Trophoblast cell (in vitro differentiated cells and primary cell): ENCODE data around the gene TMCO6.
A peak's percentile ranks its signal among the peaks of the same experiment; 100 is the strongest.
"Not testable (repeated sequence)": the region's sequence is repeated elsewhere in the genome, so short reads cannot be mapped to it uniquely, and the experiment has no call there.

Experiments
- DNase-seq, 2 donors: peaks; one replicate each; pipeline ENCODE4 v3.0.0-alpha.2; 2016
- H2AFZ ChIP-seq: 2 replicates; pipeline ENCODE4 v1.6.1; 2013; ENCODE audit warnings: low read length, moderate library complexity, mild to moderate bottlenecking; ENCODE audit not compliant: insufficient read depth, poor library complexity
- H2AK5ac ChIP-seq: 2 replicates; pipeline ENCODE4 v1.6.1; 2013; ENCODE audit warnings: mild to moderate bottlenecking, low read length
- H2BK120ac ChIP-seq: 2 replicates; pipeline ENCODE4 v1.6.1; 2013; ENCODE audit warnings: low read length, mild to moderate bottlenecking, moderate library complexity; ENCODE audit not compliant: insufficient read depth, poor library complexity
- H2BK12ac ChIP-seq: 2 replicates; pipeline ENCODE4 v1.6.1; 2013; ENCODE audit warnings: mild to moderate bottlenecking, low read length, moderate library complexity
- H2BK5ac ChIP-seq: 2 replicates; pipeline ENCODE4 v1.6.1; 2013; ENCODE audit warnings: low read length, low read depth, moderate library complexity, mild to moderate bottlenecking; ENCODE audit not compliant: poor library complexity
- H3K14ac ChIP-seq: 2 replicates; pipeline ENCODE4 v1.6.1; 2013; ENCODE audit warnings: mild to moderate bottlenecking, low read length
- H3K18ac ChIP-seq: 2 replicates; pipeline ENCODE4 v1.6.1; 2013; ENCODE audit warnings: mild to moderate bottlenecking, low read length
- H3K23ac ChIP-seq: 2 replicates; pipeline ENCODE4 v1.6.1; 2013; ENCODE audit warnings: low read length
- H3K27ac ChIP-seq: 2 replicates; pipeline ENCODE4 v1.5.1; 2013; ENCODE audit warnings: low read depth, mild to moderate bottlenecking, inconsistent platforms, low read length, moderate library complexity
- H3K27me3 ChIP-seq: 2 replicates; pipeline ENCODE4 v1.6.1; 2013; ENCODE audit warnings: inconsistent platforms, mild to moderate bottlenecking, low read length, moderate library complexity; ENCODE audit not compliant: insufficient read depth
- H3K36me3 ChIP-seq, 2 experiments: 1 replicate in 1 of 2; 2 replicates in 1 of 2; pipeline ENCODE4 v1.6.1; 2013; ENCODE audit warnings: low read length in 2 of 2, mild to moderate bottlenecking in 2 of 2, moderate library complexity in 1 of 2; ENCODE audit not compliant: insufficient read depth in 2 of 2, control insufficient read depth in 1 of 2
- H3K4ac ChIP-seq: 2 replicates; pipeline ENCODE4 v1.6.1; 2013; ENCODE audit warnings: low read depth, mild to moderate bottlenecking, low read length, moderate library complexity
- H3K4me1 ChIP-seq, 2 experiments: 1 replicate in 1 of 2; 2 replicates in 1 of 2; pipeline ENCODE4 v1.6.1; 2013; ENCODE audit warnings: low read length in 2 of 2, mild to moderate bottlenecking in 2 of 2, moderate library complexity in 1 of 2; ENCODE audit not compliant: insufficient read depth in 2 of 2, control insufficient read depth in 1 of 2
- H3K4me2 ChIP-seq: 2 replicates; pipeline ENCODE4 v1.6.1; 2013; ENCODE audit warnings: inconsistent platforms, mild to moderate bottlenecking, low read length, moderate library complexity
- H3K4me3 ChIP-seq: 2 replicates; pipeline ENCODE4 v1.5.1; 2013; ENCODE audit warnings: mild to moderate bottlenecking, low read depth, low read length, inconsistent platforms
- H3K79me1 ChIP-seq: one replicate; pipeline ENCODE4 v1.6.1; 2013; ENCODE audit warnings: low read length
- H3K79me2 ChIP-seq: 2 replicates; pipeline ENCODE4 v1.6.1; 2013; ENCODE audit warnings: low read length, mild to moderate bottlenecking; ENCODE audit not compliant: control insufficient read depth, insufficient read depth, poor library complexity
- H3K9ac ChIP-seq: 2 replicates; pipeline ENCODE4 v1.6.1; 2013; ENCODE audit warnings: mild to moderate bottlenecking, low read length
- H3K9me3 ChIP-seq: 2 replicates; pipeline ENCODE4 v1.6.1; 2013; ENCODE audit warnings: low read depth, mild to moderate bottlenecking, control low read depth, inconsistent platforms, low read length; ENCODE audit not compliant: insufficient read depth
- H4K12ac ChIP-seq: 2 replicates; pipeline ENCODE4 v1.6.1; 2013; ENCODE audit warnings: low read depth, mild to moderate bottlenecking, low read length, moderate library complexity
- H4K8ac ChIP-seq: 2 replicates; pipeline ENCODE4 v1.6.1; 2013; ENCODE audit warnings: low read depth, mild to moderate bottlenecking, low read length, moderate library complexity
- H4K91ac ChIP-seq: one replicate; pipeline ENCODE4 v1.6.1; 2013; ENCODE audit warnings: low read depth, mild to moderate bottlenecking, low read length, moderate library complexity
- WGBS: extraction: QIAGEN DNeasy Blood & Tissue Kit; methylation state at CpG from one replicate; pipeline ENCODE4 v1.1.7; 2013; ENCODE audit warnings: missing lambda C conversion rate; ENCODE audit not compliant: insufficient read length, insufficient coverage; ENCODE audit errors: extremely low coverage; 5-methylcytosine and 5-hydroxymethylcytosine counted together

The TMCO6 gene

GRCh38 chr5:140600096-140600495 is 39.2 kb upstream of the TMCO6 start:
- Histone ChIP-seq H2AK5ac (no peak overlapping the region), H3K14ac (no peak overlapping the region), H2BK120ac (no peak overlapping the region), H4K8ac (no peak overlapping the region), H3K4me1 (no peaks in the 10 kb centered on the region), H3K4ac (no peak overlapping the region), H2BK12ac (no peak overlapping the region), H2AFZ (no peak overlapping the region), H3K9ac (no peak overlapping the region), H4K12ac (no peak overlapping the region), H3K79me2 (no peaks in the 10 kb centered on the region), H3K9me3 (no peaks in the 10 kb centered on the region), H3K23ac (no peak overlapping the region), H3K79me1 (no peaks in the 10 kb centered on the region), H3K36me3 (no peaks in the 10 kb centered on the region), H3K27me3 (no peaks in the 10 kb centered on the region), H2BK5ac (no peak overlapping the region), H3K18ac (no peak overlapping the region), H3K4me3 (no peak overlapping the region), H3K4me2 (no peak overlapping the region), H3K27ac (no peak overlapping the region), H4K91ac (no peak overlapping the region)
- DNase-seq: no peak

GRCh38 chr5:140602147-140602546 is 37.1 kb upstream of the TMCO6 start:
- Histone ChIP-seq H2AK5ac (no peak overlapping the region), H2AFZ (no peak overlapping the region), H3K4me1 (no peaks in the 10 kb centered on the region), H3K36me3 (no peaks in the 10 kb centered on the region), H3K79me2 (no peaks in the 10 kb centered on the region), H2BK12ac (no peak overlapping the region), H3K14ac (no peak overlapping the region), H3K9ac (no peak overlapping the region), H3K79me1 (no peaks in the 10 kb centered on the region), H3K27me3 (no peaks in the 10 kb centered on the region), H3K23ac (no peak overlapping the region), H3K18ac (no peak overlapping the region), H3K4ac (no peak overlapping the region), H3K4me2 (no peak overlapping the region), H3K27ac (no peak overlapping the region), H4K8ac (no peak overlapping the region), H4K91ac (no peak overlapping the region), H3K9me3 (no peaks in the 10 kb centered on the region), H2BK120ac (no peak overlapping the region), H3K4me3 (no peak overlapping the region), H4K12ac (no peak overlapping the region), H2BK5ac (no peak overlapping the region)
- DNase-seq: no peak
- no CpG with 5 or more reads among the region's 4 CpGs for WGBS

- not testable (repeated sequence) for H3K36me3 ChIP-seq, H3K9me3 ChIP-seq, H3K27ac ChIP-seq, H2BK12ac ChIP-seq, H3K79me1 ChIP-seq, H4K91ac ChIP-seq, H3K14ac ChIP-seq, H2BK5ac ChIP-seq, H3K4me1 ChIP-seq, H4K12ac ChIP-seq, H4K8ac ChIP-seq, H3K23ac ChIP-seq, H2BK120ac ChIP-seq, H3K18ac ChIP-seq, H3K4me3 ChIP-seq, H2AFZ ChIP-seq, H3K4ac ChIP-seq, H3K4me2 ChIP-seq, H2AK5ac ChIP-seq, H3K79me2 ChIP-seq, H3K9ac ChIP-seq, DNase-seq, H3K27me3 ChIP-seq
- no CpG with 5 or more reads among the region's 4 CpGs for WGBS
Observed at GRCh38 chr5:140603446-140603698, 35.9 kb upstream of the TMCO6 start.

- no peaks in the 10 kb centered on the region for H3K36me3 ChIP-seq
- H3K79me2 ChIP-seq: no peaks in the 10 kb centered on the region
- WGBS: no CpG with 5 or more reads among the region's 2 CpGs
- H3K4ac ChIP-seq: no peak overlapping the region
- H3K18ac ChIP-seq: no peak overlapping the region
- no peak overlapping the region for H3K14ac ChIP-seq
- H2AK5ac ChIP-seq: no peak overlapping the region
- H3K4me3 ChIP-seq: no peak overlapping the region
- no peak overlapping the region for H2BK5ac ChIP-seq
- DNase-seq: no peak
- H2BK12ac ChIP-seq: no peak overlapping the region
- H3K4me2 ChIP-seq: no peak overlapping the region
- H3K27me3 ChIP-seq: no peaks in the 10 kb centered on the region
- H2AFZ ChIP-seq: no peak overlapping the region
- H2BK120ac ChIP-seq: no peak overlapping the region
- H3K27ac ChIP-seq: no peak overlapping the region
- H3K4me1 ChIP-seq: no peaks in the 10 kb centered on the region
- no peaks in the 10 kb centered on the region for H3K9me3 ChIP-seq
- H4K91ac ChIP-seq: no peak overlapping the region
- H4K8ac ChIP-seq: no peak overlapping the region
- H3K79me1 ChIP-seq: no peaks in the 10 kb centered on the region
- no peak overlapping the region for H3K23ac ChIP-seq
- no peak overlapping the region for H4K12ac ChIP-seq
- H3K9ac ChIP-seq: no peak overlapping the region
Observed at GRCh38 chr5:140603734-140604133, 35.5 kb upstream of the TMCO6 start.

GRCh38 chr5:140605879-140606278 is 33.4 kb upstream of the TMCO6 start:
- H3K79me2 ChIP-seq: no peaks in the 10 kb centered on the region
- H3K27ac ChIP-seq: no peak overlapping the region
- H2AK5ac ChIP-seq: no peak overlapping the region
- H3K4me1 ChIP-seq: no peaks in the 10 kb centered on the region
- H2BK120ac ChIP-seq: no peak overlapping the region
- H3K27me3 ChIP-seq: no peaks in the 10 kb centered on the region
- H2AFZ ChIP-seq: no peak overlapping the region
- H3K9me3 ChIP-seq: peaks cover 7% of the 10 kb centered on the region
- DNase-seq: peak in 1 of 2 donors; percentile 44
- H4K8ac ChIP-seq: no peak overlapping the region
- H4K12ac ChIP-seq: no peak overlapping the region
- H2BK5ac ChIP-seq: no peak overlapping the region
- no peak overlapping the region for H3K4me2 ChIP-seq
- H3K23ac ChIP-seq: no peak overlapping the region
- no peak overlapping the region for H3K14ac ChIP-seq
- no peak overlapping the region for H3K9ac ChIP-seq
- H3K79me1 ChIP-seq: no peaks in the 10 kb centered on the region
- no peak overlapping the region for H2BK12ac ChIP-seq
- no peak overlapping the region for H3K18ac ChIP-seq
- no peaks in the 10 kb centered on the region for H3K36me3 ChIP-seq
- H4K91ac ChIP-seq: no peak overlapping the region
- no CpG with 5 or more reads among the region's 3 CpGs for WGBS
- H3K4ac ChIP-seq: no peak overlapping the region
- H3K4me3 ChIP-seq: no peak overlapping the region
